Transverse colon (tissue), 4 donors: Measurements from ENCODE around the gene TRABD. TPM values are rescaled to one million over a fixed set of nuclear protein-coding genes. Genes with fewer than 3 reads are reported as not detected.
"Not testable (repeated sequence)": the region's sequence is repeated elsewhere in the genome, so short reads cannot be mapped to it uniquely, and the experiment has no call there.

Experiments
- DNase-seq: peaks from one replicate; pipeline ENCODE4 v3.0.0-alpha.2; 2019
- H3K27ac ChIP-seq, 4 donors: fragments of 200-600 bp; sonication (generic); 2 replicates each; pipeline ENCODE4 v1.5.1; 2016 to 2018; ENCODE audit warnings: inconsistent platforms in 4 of 4
- H3K27me3 ChIP-seq: fragments of 200-600 bp; sonication (generic); 2 replicates; pipeline ENCODE4 v1.5.1; 2017; ENCODE audit warnings: inconsistent platforms
- H3K36me3 ChIP-seq, 4 donors: fragments of 200-600 bp; sonication (generic); 2 replicates each; pipeline ENCODE4 v1.5.1; 2017 to 2019; ENCODE audit warnings: inconsistent platforms in 4 of 4
- H3K4me1 ChIP-seq, 4 donors: fragments of 200-600 bp; sonication (generic); 2 replicates each; pipeline ENCODE4 v1.5.1; 2017 to 2020; ENCODE audit warnings: inconsistent platforms in 4 of 4
- H3K4me3 ChIP-seq, 4 donors: fragments of 200-600 bp; sonication (generic); 1 replicate in 1 of 4; 2 replicates in 3 of 4; pipeline versions ENCODE4 v1.5.1 to v1.6.1; 2017 to 2019; ENCODE audit warnings: inconsistent platforms in 4 of 4
- H3K9me3 ChIP-seq, 2 donors: fragments of 200-600 bp; sonication (generic); 2 replicates each; pipeline ENCODE4 v1.5.1; 2017 to 2019; ENCODE audit warnings: inconsistent platforms in 2 of 2
- EP300 ChIP-seq: sonication (generic); formaldehyde crosslinking; IDR thresholded peaks from one replicate; pipeline ENCODE4 v1.6.1; 2017; ENCODE audit warnings: antibody characterized with exemption, low read depth
- POLR2A ChIP-seq: fragments of 450-650 bp; IDR thresholded peaks from one replicate; pipeline ENCODE4 v1.6.1; 2016; ENCODE audit warnings: antibody characterized with exemption, mild to moderate bottlenecking, moderate library complexity
- POLR2AphosphoS5 ChIP-seq, 3 donors: sonication (generic); formaldehyde crosslinking; IDR thresholded peaks; one replicate each; pipeline ENCODE4 v1.6.1; 2016; ENCODE audit warnings: antibody characterized with exemption in 3 of 3
- WGBS, 2 donors: methylation state at CpG; one replicate each; pipeline ENCODE4 v1.1.5; 2018; ENCODE audit warnings: low coverage in 1 of 2; 5-methylcytosine and 5-hydroxymethylcytosine counted together
- in situ Hi-C, 4 donors: fragments of 200-750 bp; cut with MboI; loops; one replicate each; pipeline versions ENCODE4 v1.15.0 to v1.15.1; 2017; ENCODE audit warnings: low sequenced_read_pairs in 3 of 4, low pct_ligation_motif_present in 1 of 4, low pct_unique_long_range_greater_than_20kb in 1 of 4
- intact Hi-C: fragments of 100-400 bp; cut with DNase I; formaldehyde crosslinking; loops from one replicate; pipeline ENCODE4 v1.15.1; 2023; ENCODE audit warnings: low total_unique reads
- total RNA-seq, 4 donors: library from RNA; depleted of rRNA; stranded (reverse); fragments of >200 nt; gene quantifications; one replicate each; pipeline ENCODE4 v1.1.0, GENCODE V29; 2016
- TF ChIP-seq, protein P1 (sequence below), 5 experiments: fragments of 200-600 bp in 3 of 5; fragments of 450-650 bp in 2 of 5; sonication (generic) in 3 of 5; IDR thresholded peaks; 1 replicate in 2 of 5; 2 replicates in 3 of 5; pipeline ENCODE4 v1.5.1; 2016 to 2017; ENCODE audit warnings: antibody characterized with exemption in 5 of 5, inconsistent platforms in 3 of 5, mild to moderate bottlenecking in 2 of 5, moderate library complexity in 1 of 5

TRABD gene
- total RNA-seq, 4 donors from 2014 or later: 40.6 to 109 (median 69.4) TPM

DNA sequence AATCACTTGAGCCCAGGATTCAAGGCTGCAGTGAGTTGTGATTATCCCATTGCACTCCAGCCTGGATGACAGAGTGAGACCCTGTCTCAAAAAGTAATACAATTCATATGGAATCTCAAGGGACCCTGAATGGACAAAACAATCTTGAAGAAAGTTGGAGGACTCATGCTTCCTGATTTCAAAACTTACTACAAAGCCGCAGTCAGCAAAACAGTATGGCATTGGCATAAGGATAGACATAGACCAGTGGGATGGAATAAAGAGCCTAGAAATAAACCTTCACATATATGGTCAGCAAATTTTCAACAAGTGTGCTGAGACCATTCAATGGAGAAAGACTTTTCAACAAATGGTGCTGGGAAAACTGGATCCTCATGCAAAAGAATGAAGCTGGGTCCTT, 17.6 kb downstream of the TRABD start:
- Histone ChIP-seq H3K4me3 (no peak overlapping the region), H3K36me3 (peaks cover 0 to 4% (median 0%) of the 10 kb centered on the region in 4 donors), H3K27me3 (no peaks in the 10 kb centered on the region), H3K27ac (no peak overlapping the region), H3K4me1 (peaks cover 16 to 28% (median 19%) of the 10 kb centered on the region in 4 donors), H3K9me3 (no peaks in the 10 kb centered on the region)
- WGBS, 2 donors: 90 to 93% methylated on average over 1 of the region's 1 CpG
- TF ChIP-seq POLR2AphosphoS5 (IDR thresholded peaks at IDR 0.05) (no peak), POLR2A (no peak), EP300 (no peak)
- TF ChIP-seq, protein P1, sequence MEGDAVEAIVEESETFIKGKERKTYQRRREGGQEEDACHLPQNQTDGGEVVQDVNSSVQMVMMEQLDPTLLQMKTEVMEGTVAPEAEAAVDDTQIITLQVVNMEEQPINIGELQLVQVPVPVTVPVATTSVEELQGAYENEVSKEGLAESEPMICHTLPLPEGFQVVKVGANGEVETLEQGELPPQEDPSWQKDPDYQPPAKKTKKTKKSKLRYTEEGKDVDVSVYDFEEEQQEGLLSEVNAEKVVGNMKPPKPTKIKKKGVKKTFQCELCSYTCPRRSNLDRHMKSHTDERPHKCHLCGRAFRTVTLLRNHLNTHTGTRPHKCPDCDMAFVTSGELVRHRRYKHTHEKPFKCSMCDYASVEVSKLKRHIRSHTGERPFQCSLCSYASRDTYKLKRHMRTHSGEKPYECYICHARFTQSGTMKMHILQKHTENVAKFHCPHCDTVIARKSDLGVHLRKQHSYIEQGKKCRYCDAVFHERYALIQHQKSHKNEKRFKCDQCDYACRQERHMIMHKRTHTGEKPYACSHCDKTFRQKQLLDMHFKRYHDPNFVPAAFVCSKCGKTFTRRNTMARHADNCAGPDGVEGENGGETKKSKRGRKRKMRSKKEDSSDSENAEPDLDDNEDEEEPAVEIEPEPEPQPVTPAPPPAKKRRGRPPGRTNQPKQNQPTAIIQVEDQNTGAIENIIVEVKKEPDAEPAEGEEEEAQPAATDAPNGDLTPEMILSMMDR (IDR thresholded peaks at IDR 0.05): no peak
- intact Hi-C loops (no loop called here), in situ Hi-C loops (loop anchor here in 1 of 4 donors (10.0 kb wide), 1 partner anchor 58 kb away; no protein-coding TSS in a partner anchor)
- no peak for DNase-seq

DNA sequence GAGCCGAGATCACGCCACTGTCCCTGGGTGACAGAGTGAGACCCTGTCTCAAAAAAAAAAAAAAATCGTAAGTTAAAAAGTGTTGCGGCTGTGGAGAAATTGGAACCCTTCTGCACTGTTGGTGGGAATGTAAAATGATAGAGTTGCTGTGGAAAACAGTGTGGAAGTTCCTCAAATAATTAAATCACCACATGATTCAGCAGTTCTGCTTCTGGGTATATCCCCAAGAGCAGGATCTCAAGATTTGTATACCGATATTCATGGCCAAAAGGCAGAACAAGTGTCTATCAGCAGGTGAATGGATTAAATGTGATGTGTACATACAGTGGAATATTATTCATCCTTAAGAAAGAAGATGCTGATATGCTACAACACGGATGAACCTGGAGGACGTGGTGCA, 18.9 kb downstream of the TRABD start:
- no peak overlapping the region for H3K27ac ChIP-seq
- intact Hi-C loops (no loop called here), in situ Hi-C loops (loop anchor here in 1 of 4 donors (10.0 kb wide), 1 partner anchor 60 kb away; no protein-coding TSS in a partner anchor)

DNA sequence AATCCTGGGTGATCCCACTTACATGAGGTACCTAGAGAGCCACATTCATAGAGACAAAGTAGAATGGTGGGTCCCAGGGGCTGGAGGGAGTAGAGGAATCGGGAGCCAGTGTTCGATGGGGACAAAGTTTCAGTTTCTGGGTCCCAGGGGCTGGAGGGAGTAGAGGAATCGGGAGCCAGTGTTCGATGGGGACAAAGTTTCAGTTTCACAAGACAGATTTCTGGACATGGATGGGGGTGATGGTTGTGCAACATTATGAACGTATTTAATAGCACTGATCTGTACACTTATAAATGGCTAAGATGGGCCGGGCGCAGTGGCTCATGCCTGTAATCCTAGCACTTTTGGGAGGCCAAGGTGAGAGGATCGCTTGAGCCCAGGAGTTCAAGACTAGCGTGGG, 19.3 kb downstream of the TRABD start:
- H3K4me1 ChIP-seq: peaks cover 12 to 22% (median 14%) of the 10 kb centered on the region in 4 donors
- in situ Hi-C loops: loop anchor here in 1 of 4 donors (10.0 kb wide), 1 partner anchor 60 kb away; no protein-coding TSS in a partner anchor
- H3K27me3 ChIP-seq, DNase-seq, H3K9me3 ChIP-seq, H3K27ac ChIP-seq, intact Hi-C loops, H3K4me3 ChIP-seq, H3K36me3 ChIP-seq: not testable (repeated sequence)
- WGBS, 2 donors: 86 to 97% methylated on average over 7 to 9 of the region's 9 CpGs

More for the DNA sequence above, 18.9 kb downstream of the TRABD start:
- H3K9me3 ChIP-seq: no peaks in the 10 kb centered on the region
- peaks cover 15 to 26% (median 17%) of the 10 kb centered on the region in 4 donors for H3K4me1 ChIP-seq
- peaks cover 0 to 4% (median 0%) of the 10 kb centered on the region in 4 donors for H3K36me3 ChIP-seq
- H3K27me3 ChIP-seq: no peaks in the 10 kb centered on the region
- DNase-seq: no peak
- 92 to 98% methylated on average over 5 to 7 of the region's 7 CpGs for WGBS, 2 donors
- no peak overlapping the region for H3K4me3 ChIP-seq
- TF ChIP-seq POLR2A (no peak), EP300 (no peak), POLR2AphosphoS5 (IDR thresholded peaks at IDR 0.05) (no peak)
- TF ChIP-seq, protein P1 (IDR thresholded peaks at IDR 0.05): no peak

DNA sequence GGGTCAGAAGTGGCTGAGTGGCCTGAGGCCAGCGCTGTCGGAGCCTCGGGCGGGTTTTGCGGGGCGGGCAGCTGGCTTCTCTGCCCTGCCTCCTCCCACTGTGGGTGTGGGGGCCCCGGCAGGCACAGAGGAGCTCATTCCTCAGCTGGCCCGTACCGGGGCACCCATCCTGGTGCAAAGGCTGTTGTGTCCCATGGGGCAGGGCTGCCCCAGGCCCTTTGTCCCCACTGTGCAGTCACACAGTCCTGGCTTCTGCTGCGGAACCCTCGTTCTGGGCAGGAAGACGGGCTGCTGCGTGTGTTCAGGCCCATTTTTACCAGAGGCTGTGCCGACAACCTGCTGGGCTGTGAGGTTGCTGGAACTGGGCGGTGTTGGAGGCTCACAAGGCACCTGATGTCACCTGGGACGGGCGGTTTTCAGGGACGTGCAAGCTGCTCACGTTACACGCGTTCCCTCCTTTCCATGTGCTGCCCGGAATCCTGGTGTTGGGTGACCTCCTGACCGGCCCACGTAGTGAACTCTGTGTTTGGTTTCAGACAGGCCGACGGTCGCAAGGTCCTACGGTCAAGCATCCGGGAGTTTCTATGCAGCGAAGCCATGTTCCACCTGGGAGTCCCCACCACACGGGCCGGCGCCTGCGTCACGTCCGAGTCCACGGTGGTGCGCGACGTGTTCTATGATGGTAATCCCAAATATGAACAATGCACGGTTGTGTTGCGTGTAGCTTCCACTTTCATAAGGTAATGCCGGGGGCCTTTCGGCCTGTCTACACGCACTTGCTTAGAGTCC, 20.3 kb downstream of the TRABD start:
- no peak overlapping the region for H3K27ac ChIP-seq
- TF ChIP-seq POLR2AphosphoS5 (IDR thresholded peaks at IDR 0.05): no peak
- TF ChIP-seq, protein P1 (IDR thresholded peaks at IDR 0.05): no peak
- TF ChIP-seq EP300: no peak
- no peak for TF ChIP-seq POLR2A
- peaks cover 0 to 8% (median 2%) of the 10 kb centered on the region in 4 donors for H3K36me3 ChIP-seq
- in situ Hi-C loops: loop anchor here in 1 of 4 donors (10.0 kb wide), 1 partner anchor 61 kb away; no protein-coding TSS in a partner anchor
- WGBS, 2 donors: 80 to 95% methylated on average over 3 to 45 of the region's 45 CpGs
- peaks cover 9 to 18% (median 12%) of the 10 kb centered on the region in 4 donors for H3K4me1 ChIP-seq
- intact Hi-C loops: no loop called here
- DNase-seq: no peak
- no peaks in the 10 kb centered on the region for H3K9me3 ChIP-seq
- H3K27me3 ChIP-seq: no peaks in the 10 kb centered on the region
- no peak overlapping the region for H3K4me3 ChIP-seq
